H1 (cell line): Measurements from ENCODE around the gene RGPD3. TPM values are rescaled to one million over a fixed set of nuclear protein-coding genes. Genes with fewer than 3 reads are reported as not detected.

ENCODE experiments used
- EP300 ChIP-seq, 2 experiments: IDR thresholded peaks; 1 replicate in 1 of 2; 2 replicates in 1 of 2; pipeline ENCODE4 v1.6.1; 2011 to 2012; ENCODE audit warnings: low read depth in 2 of 2, low read length in 2 of 2, mild to moderate bottlenecking in 2 of 2, borderline replicate concordance in 1 of 2, inconsistent platforms in 1 of 2, moderate library complexity in 1 of 2
- TAF1 ChIP-seq: IDR thresholded peaks from 2 replicates; pipeline ENCODE4 v1.6.1; 2011; ENCODE audit warnings: mild to moderate bottlenecking, low read depth, low read length
- polyA plus RNA-seq, 7 experiments: library from polyadenylated mRNA; depleted of rRNA in 3 of 7; stranded (reverse) in 5 of 7; unstranded in 2 of 7; fragments of >200 nt in 5 of 7; fragments of 200-250 nt in 2 of 7; gene quantifications; 1 replicate in 5 of 7; 2 replicates in 1 of 7; 4 replicates in 1 of 7; pipeline versions ENCODE4 v1.2.1 to v1.2.3, GENCODE V29; 2011 to 2013; ENCODE audit warnings: missing spikeins in 2 of 7, mixed read lengths in 2 of 7
- total RNA-seq: library from RNA; stranded (reverse); fragmentation: NEBNext Ultra II Directional; extraction: Animal tissue kit (Norgen Biotek cat#: 25700); gene quantifications from 2 replicates; pipeline ENCODE4 v1.2.1, GENCODE V29; 2021
- TF ChIP-seq, protein P1 (sequence below): IDR thresholded peaks from 2 replicates; pipeline ENCODE4 v1.6.1; 2011; ENCODE audit warnings: low read length, improper control_type of control experiment

The RGPD3 gene
- total and polyA plus RNA-seq, 2 of the 8 experiments (the other 6 are each of a cell fraction or from before 2014, with no cell fraction given), result 0.08 to 0.17 TPM

DNA sequence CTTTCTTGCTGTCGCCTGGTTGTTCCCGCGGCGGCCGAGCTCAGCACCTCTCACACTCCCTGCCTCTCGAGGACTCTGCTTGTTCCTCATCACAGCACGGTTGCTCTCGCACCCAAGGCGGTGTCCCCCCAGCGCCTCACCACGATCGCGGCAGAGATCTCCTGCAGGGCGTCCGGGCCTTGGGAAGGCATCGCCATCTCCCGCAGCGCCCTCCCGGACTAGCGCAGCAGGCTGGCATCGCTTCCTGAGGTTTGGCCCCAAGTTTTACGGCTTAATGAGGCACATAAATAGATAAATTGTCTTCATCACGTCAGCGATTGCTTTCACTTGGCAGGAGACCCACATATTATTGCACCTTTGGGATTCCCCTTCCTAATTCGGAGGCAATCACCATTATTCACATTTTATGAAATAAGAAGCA lies 125.4 kb downstream of the RGPD3 start (continued):
- no peak for TF ChIP-seq TAF1
- TF ChIP-seq, protein P1, sequence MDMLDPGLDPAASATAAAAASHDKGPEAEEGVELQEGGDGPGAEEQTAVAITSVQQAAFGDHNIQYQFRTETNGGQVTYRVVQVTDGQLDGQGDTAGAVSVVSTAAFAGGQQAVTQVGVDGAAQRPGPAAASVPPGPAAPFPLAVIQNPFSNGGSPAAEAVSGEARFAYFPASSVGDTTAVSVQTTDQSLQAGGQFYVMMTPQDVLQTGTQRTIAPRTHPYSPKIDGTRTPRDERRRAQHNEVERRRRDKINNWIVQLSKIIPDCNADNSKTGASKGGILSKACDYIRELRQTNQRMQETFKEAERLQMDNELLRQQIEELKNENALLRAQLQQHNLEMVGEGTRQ, result no peak
- no peak for TF ChIP-seq EP300 (IDR thresholded peaks at IDR 0.05; ENCODE audit: borderline replicate concordance in 1 of 2, low read depth in 2 of 2, low read length in 2 of 2)
